Stimulated activated CD4-positive, alpha-beta T cell treated with anti-CD3 and anti-CD28 coated beads, TNF-alpha, amount 100 ng/mL, for 1 hour (primary cell): ENCODE data around the gene CNPPD1.

Experiments
- DNase-seq, 3 donors: peaks; one replicate each; pipeline ENCODE4 v3.0.0-alpha.2; 2020; ENCODE audit warnings: low read depth in 3 of 3, low spot score in 1 of 3

The CNPPD1 gene

DNA sequence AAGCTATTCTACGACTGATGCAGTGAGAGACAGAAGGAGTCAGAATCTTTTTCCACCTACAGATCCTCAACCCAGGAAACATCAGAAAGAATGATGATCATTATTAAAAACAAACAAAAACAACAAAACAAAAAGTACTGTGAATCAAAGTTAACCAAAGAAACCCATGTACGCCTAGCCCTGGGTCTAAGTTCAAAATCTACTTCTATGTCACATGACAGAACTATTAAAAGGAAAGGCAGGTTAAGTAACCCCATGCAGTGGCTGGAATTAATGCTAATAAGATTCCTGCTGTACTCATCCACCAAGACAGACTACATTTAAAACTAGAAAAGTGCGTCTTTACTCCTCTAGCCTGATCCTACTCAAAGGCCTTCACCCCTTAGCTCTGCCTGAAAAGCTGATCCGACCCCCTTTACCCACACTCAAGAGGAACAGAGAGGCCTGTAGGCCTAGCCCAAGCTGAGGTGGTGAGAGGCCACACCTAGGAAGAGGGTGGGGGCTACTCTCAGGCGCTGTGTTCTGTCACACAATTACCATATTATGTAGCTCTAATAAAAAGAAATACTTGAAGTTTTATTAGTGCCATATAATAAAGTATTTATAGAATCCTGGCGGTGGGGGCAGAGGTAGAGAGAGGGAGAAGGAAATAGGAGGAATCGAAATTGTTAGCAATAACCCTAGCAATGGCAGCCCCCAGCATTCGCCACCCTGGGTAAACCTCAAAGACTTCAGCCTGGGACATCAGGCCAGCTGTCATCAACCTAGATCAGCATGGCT lies 53.2 kb downstream of the CNPPD1 start:
- no peak for DNase-seq

DNA sequence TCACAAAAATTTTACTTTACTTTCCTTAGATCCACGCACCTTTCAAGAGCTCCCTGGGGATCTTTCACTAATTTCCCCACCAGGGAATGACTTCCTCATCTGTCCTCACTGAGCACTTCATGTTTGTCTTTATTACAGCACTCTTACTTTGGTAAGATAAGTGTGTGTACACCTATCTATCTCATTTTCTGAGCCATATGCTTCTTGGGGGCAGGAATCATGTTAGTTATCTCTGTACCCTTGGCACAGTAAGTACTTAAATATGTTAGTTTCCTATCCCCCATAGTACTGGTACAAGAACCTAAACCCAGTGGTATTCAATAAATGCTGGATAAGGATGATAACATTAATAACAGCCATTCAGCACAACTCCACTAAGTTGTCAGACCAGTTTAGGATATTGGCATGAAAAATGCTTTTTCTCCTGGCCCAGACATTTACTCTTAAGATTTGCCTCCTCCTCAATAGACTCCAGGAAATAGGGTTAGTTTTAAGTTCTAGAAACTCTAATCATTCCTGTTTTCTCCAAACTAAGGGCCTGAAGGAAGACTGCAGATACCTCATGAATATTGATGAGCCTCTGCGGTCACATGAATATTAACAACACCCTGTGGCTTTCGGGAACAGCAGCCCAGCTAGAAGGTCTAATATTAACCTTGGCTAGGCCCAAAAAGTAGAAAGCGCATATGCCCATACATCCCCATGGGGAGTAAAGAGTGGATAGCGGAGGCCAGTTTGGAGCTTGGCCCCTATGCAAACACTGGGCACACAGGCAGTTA lies 54.3 kb downstream of the CNPPD1 start:
- no peak for DNase-seq
